GM21786 (cell line): ENCODE data around the gene CDC37L1.

ENCODE experiments used
- ATAC-seq: cut with Tn5 transposase; IDR thresholded peaks from one replicate; pipeline ENCODE4 v1.9.1; 2021; ENCODE audit not compliant: unreplicated experiment

CDC37L1 gene

DNA sequence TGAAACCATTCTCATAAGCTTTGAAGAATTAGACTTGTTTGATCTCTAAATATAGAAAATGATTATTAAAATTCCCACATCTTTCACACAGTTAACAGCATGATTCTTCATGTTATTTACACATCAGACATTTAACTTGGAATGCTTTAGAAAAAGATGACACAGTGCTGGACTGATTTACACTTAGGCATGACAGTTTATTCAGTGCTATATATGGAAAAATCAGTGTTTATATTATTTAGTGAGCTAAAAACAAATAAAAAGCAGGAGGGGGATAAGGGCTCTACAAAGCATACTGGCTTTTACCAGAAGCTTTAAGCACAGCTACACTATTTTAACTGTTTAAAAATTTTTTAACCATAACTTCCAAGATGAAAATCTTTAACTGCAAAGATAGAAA, 30.0 kb downstream of the CDC37L1 start:
- ATAC-seq = no peak

DNA sequence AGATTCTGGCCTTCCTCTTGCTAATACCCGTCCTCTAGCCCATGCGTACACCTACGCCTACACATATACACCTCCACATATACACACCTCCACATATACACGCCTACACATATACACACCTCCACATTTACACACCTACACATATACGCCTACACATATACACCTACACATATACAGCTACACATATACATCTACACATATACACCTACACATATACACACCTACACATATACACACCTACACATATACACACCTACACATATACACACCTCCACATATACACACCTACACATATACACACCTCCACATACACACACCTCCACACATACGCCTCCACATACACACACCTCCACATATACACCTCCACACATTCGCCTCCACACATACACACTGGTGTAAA, 34.5 kb downstream of the CDC37L1 start:
- ATAC-seq = no peak

DNA sequence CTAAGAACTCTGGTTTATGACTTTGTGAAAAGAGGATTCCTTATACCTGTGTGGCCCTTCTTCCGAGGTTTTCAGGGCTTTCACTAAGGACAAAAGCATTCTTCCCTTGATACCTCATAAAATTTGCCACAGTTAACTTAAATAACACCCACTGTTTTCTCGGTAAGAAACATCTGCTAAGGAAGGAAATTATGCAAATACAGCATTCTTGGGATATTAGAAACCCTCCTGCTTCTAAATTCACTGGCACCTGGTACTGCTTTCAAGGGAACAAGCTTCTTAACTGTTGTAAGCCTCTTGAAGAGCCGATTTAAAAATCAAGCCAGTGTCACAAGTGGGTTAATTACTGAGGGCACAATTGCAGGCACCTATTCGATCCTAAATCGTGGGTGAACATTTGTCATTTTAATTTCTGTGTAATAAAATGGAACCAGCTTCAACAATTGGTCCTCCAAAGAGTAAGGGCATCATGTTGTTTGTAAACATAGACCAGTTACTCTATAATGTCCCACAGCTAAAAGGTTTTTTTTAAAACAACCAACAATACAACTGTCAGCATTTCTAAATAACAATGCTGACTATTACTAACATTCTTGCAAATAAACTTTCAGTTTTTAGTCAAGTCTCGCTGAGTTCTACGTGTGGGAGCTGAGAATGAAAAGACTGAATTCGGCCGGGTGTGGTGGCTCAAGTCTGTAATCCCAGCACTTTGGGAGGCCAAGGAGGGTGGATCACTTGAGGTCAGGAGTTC, 35.1 kb downstream of the CDC37L1 start:
- no peak for ATAC-seq

DNA sequence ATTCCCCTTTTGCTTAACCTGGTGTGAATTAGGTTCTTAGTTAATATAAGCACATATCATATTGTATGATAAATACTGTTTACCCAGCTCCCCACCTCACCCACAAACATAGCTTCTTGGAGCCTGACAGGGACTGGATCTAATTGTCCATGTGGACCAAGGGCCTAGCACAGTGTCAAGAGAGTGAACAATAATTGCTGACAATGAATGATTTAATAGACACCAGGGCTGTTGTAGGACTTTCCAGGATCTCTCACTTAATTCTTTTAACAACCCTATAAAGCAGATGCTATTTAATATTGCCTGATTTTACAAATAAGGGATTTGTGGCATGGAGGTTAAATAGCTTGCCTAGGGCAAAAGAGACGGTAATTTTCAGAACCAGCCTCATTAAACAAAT, 36.8 kb downstream of the CDC37L1 start:
- no peak for ATAC-seq

- no peak for ATAC-seq
Measured at GRCh38 chr9:4717815-4718214, 38.4 kb downstream of the CDC37L1 start.

- ATAC-seq = no peak
Measured at GRCh38 chr9:4718911-4719310, 39.5 kb downstream of the CDC37L1 start.

DNA sequence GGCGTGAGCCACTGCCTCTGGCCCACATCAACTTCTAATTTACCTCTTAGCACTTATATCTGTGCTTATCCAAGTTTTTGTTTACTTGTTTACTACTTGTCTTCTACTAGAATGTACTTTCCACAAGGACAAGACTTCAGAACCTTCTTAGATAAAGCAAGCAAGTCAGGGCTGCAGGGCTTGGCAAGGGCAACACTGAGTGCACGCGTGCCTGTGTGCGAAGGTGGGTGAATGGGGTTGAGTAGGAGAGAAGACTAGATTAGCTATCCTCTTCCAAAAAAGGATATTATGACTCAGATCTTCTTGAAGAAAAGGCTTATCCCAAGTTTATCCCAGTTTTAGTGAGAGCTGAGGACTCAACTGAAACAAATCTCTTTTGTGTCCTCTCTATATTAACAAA, 42.4 kb downstream of the CDC37L1 start:
- no peak for ATAC-seq

GRCh38 chr9:4725706-4726442, 46.5 kb downstream of the CDC37L1 start:
- no peak for ATAC-seq

GRCh38 chr9:4727593-4727992, 48.2 kb downstream of the CDC37L1 start:
- ATAC-seq = no peak

DNA sequence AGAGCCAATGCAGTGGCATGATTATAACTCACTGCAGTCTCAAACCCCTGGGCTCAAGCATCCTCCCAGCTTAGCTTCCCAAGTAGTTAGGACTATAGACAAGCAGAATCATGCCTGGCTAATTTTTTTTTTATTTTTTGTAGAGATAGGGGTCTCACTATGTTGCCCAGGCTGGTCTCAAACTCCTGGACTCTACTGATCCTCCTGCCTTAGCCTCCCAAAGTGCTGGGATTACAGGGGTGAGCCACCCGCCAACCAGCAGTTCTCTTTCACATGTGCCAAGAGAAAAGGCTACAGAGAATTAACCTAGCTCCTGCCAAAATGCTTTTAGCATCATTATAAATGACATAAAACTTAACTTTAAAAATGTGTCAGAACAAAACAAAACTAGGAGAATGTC, 53.5 kb downstream of the CDC37L1 start:
- no peak for ATAC-seq

GRCh38 chr9:4734150-4734549, 54.8 kb downstream of the CDC37L1 start:
- no peak for ATAC-seq

GRCh38 chr9:4738866-4739586, 59.7 kb downstream of the CDC37L1 start:
- ATAC-seq = no peak

GRCh38 chr9:4739587-4740387, 60.4 kb downstream of the CDC37L1 start:
- ATAC-seq = no peak

GRCh38 chr9:4740388-4740637, 60.9 kb downstream of the CDC37L1 start:
- ATAC-seq = no peak

DNA sequence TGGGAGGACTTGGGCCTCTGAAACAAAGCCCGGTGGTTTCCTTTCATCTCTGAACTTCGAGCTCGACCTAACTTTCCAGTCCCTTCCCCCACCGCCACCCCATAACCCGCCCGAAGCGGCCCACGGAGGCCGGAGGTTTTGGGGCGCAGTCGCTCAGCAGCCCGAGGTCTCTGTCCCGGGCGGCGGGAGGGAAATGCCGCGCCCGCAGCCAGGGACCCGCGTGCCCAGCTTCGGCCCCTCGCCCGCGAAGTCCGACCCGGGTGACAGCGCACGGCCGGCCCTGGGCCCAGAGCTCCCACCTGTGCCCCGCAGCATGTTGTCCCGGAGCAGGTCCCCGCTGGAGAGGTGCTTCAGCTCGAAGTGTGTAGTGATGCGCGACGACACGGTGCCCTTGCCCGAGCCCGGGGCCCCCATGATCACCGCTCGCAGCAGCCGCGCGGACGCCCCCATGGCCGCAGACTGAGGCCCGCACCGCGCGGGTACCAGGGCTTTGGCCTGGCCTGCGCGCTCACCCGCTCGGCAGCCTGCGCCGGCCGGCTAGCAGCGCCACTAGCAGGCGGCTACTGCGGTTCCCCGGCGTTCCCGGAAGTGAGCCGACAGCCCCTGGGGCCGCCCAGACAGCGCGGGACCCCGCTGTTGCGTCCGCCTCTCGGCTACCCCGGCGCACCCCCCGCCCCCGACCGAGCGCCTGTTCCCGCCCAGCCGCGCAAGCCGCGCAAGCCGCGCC, 61.4 kb downstream of the CDC37L1 start, which contains the start of gene AK3:
AK3 (minus strand) TSS at position 565 of the 727 bp plus-strand sequence; CDS start at position 450, 115 bp downstream.
- peak; percentile 90 for ATAC-seq

DNA sequence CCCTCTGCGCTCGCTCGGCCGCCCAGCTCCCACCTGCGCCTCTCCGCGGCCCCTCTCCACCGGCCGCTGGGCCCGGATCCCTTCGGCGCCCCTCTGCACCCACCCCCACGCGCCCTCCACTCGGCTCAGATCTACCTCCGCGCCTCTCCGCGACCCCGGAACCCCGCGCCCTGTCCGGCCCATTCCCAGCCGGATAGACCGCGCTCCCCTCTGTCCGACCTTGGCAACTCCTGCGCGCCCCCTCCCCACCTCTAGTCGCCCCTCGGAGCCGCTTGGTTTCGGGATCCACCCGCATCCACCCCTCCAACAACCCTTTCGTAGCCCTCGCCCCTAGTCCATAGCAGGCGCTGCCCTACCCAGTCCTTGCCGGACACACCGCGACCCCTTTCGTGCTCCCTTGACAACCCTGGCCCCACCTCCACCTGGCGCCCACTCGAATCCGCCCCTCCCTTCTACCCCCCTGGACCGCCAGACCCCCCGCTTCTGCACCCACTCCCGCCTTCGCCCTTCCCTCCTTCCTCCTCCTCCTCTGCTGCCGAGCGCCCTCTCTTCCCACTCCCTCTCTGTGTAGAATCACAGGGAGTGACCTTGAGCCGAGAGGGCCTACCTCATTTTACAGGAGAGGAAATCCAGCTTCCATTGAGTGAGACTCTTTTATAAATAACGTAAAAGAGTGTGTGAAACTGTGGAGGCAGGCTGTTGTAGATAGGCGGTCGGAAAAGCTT, 62.2 kb downstream of the CDC37L1 start:
- no peak for ATAC-seq

GRCh38 chr9:4742246-4742645, 62.9 kb downstream of the CDC37L1 start:
- ATAC-seq = no peak

- ATAC-seq = no peak
Measured at GRCh38 chr9:4743131-4743875, 63.9 kb downstream of the CDC37L1 start.
